SKM-1 treated with dmso at 0.1 percent for 144 hours (cell line): Measurements from ENCODE around the gene EXTL1.

Experiments used
- DNase-seq: peaks from one replicate; lab custom pipeline; 2025; ENCODE audit not compliant: unreplicated experiment; lab: John Stamatoyannopoulos, UW

EXTL1 gene

DNA sequence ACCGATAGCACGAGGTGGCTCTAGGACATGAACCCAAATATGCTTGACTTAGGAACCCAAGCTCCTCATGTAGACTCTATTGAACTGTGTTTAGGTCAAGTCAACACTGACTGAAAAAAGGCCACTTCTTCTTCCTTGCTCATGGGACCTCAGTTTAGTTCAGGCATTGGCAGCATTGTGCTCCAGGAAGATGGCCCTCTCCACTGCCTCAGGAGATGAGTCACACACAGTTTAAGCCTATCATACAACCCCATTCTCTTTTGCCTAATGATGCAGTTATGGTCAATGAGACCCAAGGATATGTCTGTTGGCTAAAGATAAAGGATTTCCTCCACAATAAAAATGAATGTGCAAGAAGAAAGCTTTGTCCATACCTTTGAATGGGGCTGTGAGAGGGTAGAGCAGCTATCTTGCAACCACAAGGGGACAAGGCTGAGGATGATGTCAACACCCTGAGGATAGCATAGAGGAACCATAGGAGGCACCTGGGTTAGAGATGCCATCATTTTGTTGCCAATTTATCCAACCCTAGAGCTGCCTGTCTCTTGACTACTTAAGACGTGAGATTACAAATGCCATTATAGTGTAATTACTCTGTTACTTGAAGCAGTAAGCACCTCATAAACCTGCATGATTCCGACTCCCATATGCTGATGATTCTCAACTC is 48.9 kb downstream of the EXTL1 start:
- DNase-seq, result no peak

- DNase-seq, result no peak
Measured at GRCh38 chr1:26070963-26071342, 49.4 kb downstream of the EXTL1 start.

- no peak for DNase-seq
Measured at GRCh38 chr1:26072305-26072704, 50.7 kb downstream of the EXTL1 start.

DNA sequence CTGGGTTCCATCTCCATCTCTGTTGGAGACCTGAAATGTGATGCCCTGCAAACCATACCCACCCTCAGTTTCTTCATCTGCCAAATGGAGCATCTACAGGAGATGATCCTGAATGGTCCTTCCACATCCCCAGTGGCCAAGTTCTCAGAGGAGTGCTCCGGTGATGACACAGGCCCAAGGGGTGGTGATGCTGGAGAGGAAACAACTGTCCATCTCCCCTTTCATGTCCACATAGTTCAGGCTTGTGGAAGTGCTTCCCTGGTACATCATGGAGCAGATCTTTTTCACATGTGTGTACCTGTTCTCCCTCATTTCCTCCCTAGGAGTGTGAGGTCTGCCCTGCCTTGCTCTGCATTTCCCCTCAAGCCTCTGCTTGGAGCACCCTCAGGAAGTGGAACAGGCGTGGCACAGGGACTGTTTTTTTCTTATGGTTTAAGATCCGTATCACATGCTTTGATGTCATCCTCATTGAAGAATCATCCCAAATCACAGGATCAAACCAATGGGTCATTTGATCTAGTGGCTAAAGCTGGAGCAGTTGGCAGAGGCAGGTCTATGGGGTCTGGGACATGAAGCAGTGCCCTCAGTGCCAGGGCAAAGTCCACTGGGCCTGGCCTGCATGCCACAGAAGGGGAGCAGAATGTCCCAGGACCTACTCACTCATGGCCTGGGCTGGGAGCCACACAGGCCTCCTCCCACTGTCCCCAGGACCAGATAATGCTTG is 54.0 kb downstream of the EXTL1 start:
- no peak for DNase-seq

DNA sequence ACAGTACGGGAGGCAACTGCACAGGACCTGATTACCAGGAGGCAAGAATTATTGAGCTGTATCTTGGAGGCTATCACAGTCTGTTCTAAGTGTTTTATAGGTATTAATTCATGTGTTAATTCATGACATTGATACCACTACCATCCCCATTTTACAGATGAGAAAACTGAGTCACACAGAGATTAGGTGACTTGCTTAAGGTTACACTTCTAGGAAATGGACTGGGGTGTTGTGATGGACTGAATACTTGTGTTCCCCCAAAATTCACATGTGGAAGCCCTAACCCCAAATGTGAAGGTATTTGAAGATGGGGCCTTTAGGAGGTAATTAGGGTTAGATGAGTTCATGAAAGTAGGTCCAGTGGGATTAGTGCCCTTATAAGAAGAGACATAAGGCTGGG is 55.9 kb downstream of the EXTL1 start:
- no peak for DNase-seq

DNA sequence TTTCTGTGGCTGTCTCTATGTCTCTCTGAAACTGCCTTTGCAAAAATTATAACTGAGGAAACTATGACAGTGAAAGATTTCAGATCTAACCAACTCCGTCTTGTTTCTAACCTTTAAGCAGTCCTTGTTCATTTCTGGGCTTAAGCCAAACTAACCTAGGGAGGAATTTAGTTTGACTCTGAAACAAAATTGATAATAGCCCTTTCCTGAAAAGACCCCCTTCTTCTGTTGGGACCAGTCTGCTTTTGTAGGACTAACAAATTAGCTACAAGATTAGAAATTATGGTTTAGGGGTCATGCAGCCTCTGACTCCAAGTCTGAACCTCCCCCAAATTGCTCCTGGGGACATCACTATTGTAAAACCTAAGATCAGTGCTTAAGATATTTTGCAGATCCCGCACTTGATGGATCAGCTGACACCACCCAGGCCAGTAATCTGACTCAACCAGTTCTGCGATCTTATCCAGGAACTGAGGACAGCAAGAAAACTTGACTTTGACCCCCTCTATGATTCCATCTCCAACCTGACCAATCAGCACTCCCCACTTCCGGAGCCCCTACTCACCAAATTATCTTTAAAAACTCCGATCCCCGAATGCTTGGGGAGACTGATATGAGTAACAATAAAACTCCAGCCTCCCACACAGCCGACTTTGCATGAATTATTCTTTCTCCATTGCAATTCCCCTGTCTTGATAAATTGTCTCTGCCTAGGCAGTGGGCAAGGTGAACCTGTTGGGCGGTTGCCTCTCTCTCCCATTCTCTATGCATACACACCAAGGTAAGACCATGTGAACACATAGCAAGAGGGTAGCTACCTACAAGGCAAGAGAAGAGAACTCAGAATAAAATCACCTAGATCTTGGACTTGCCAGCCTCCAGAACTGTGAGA is 57.0 kb downstream of the EXTL1 start:
- DNase-seq, result no peak

GRCh38 chr1:26079178-26079563 is 57.6 kb downstream of the EXTL1 start:
- DNase-seq, result no peak

DNA sequence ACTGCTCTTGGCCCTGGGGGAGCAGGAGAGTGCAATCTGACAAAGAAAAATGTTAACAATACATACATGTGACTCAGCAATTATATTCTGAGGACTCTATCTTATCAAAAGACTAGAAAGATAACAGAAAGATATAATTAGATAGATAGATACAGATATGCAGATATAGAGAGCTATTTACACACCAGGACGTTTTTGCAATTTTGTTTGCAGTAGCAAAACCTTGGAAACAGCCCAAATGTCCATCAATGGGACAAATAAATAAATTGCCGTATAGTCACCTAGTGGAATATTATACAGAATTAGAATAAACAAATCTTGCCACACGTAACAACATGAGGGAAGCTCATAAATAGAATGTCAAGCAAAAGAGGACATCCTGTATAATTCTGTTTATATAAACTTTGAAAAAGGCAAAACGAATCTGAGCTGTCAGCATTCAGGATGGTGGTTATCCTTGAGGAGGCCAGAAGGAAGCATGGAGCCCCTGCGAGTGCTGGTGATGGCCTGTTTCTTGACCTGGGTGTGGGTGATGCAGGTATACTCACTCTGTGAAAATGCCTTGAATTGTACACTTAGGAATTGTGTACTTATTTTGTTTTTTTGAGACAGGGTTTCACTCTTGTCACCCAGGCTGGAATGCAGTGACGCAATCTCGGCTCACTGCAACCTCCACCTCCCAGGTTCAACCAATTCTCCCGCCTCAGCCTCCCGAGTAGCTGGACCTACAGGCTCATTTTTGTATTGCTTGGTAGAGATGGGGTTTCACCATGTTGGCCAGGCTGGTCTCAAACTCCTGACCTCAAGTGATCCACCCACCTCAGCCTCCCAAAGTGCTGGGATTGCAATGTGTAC is 58.6 kb downstream of the EXTL1 start:
- DNase-seq, result no peak

- no peak for DNase-seq
Measured at GRCh38 chr1:26081267-26082019, 59.9 kb downstream of the EXTL1 start.

DNA sequence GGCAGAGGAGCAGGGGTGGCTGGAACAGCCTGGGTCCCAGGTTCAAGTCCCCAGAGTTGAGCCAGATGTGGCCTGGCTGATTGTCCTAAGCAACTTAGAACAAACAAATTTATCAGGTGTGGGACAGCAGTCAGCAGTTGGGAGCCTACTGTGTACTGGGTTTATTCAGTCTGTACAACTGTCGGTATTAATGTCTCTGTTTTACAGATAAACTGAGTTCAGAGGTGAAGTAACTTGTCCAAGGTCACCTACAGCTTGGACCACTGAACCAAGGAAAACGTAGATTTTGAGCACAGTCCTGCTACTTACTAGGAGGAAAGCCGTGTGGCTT is 60.4 kb downstream of the EXTL1 start:
- no peak for DNase-seq

DNA sequence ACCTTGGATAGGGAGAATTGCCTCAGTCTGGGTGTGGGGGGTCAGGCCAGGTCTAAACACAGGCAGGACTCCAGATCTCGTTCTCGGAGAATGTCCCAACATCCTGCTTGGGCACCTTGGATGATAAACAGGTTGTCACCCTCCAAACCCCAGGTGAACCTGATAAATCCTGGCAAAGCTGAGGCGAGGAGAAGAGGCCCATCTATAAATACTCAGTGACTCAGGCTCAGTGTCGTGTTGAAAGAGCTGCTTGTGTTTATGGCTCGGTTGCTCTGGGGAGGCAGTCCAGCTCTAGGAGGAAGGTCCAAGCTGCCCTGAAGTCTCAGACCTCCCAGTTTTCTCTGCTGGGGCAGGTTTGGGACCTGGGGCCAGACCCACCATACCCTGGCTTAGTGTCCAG is 61.6 kb downstream of the EXTL1 start:
- no peak for DNase-seq

DNA sequence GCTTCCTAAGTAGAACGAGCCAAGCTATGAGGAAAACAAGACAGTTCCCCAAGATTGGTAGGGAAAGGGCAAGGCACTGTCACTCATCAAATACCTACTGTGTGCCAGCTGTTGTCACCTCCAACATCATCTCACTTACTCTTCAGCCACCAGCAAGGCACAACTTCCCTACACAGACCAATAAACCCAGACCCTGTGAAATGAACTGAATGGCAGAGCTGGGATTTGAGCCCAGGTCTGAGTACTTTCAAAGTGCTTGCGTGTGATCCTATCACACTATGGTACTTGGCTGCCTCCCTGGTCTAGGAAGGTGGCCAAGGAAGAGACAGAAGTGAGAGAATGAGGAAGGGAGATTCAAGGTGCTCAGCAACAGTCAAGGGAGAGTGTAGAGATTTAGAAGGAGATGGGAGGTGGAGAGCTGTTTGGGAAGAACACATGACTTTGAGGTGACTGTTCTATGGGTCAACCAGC is 62.6 kb downstream of the EXTL1 start:
- DNase-seq, result no peak

DNA sequence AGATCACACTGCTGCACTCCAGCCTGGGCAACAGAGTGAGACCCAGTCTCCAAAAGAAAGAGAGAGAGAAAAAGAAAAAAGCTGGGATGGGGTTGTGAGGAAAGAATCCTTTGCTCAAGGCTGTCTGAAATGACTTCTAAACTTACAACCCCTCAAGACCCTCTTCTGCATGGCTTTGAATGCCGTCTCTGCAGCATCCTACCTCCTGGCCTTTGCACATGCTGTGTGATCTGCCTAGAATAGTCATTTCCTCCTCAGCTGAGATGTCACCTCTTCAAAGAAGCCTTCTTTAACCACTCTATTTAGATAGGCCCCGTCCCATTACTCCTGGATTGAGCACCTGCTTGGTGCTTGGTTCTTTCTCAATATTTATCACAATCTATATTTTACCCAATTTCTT is 63.3 kb downstream of the EXTL1 start:
- DNase-seq, result no peak
